ENCODE results near the gene GALNT16. TPM values are rescaled to one million over a fixed set of nuclear protein-coding genes. Genes with fewer than 3 reads are reported as not detected.

Gene GALNT16
- total RNA-seq, 4 donors from 2014 or later = 5.8 to 18.4 (median 10.5) TPM

DNA sequence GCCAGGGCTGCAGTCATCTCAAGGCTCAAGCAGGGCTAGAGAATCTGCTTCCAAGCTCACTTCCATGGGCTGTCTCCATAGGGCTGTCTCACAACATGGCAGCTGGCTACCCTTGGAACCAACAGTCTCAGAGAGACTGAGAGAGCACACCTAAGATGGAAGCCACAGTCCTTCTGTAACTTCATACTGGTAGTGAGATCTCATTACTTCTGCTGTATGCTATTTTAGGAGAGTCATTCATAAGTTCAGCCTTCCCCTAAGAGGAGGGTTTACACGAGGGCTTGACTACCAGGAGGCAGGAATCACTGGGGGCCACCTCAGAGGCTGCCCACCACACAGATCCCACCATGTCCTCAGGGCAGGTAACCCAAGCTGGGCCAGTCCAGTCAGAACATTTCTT lies 108.4 kb downstream of the GALNT16 start:
- intact Hi-C loops (cut with DNase I) = no loop called here
- WGBS = 92% methylated on average over 1 of the region's 1 CpG

DNA sequence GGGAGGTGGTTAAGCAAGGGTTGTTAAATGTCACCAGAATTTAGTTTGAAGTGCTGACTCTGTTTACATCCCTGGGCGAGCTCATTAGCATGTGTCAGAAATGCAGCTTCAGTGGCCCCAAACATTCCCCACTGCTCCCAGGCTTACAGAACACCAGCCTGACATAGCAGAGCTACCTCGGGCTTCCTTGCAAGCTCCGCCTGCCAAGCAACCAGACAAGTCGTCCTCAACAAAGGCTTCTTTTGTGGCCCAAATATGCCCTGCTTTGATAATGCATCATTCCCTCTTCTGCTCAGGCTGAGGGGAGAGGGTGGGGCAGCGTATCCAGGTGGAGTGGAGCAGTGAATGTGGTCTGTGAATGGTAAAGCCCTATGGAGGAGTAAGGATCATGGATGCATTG lies 110.1 kb downstream of the GALNT16 start:
- Histone ChIP-seq H3K27me3 (no peaks in the 10 kb centered on the region), H3K4me1 (no peaks in the 10 kb centered on the region), H3K36me3 (peaks cover 0 to 13% (median 5%) of the 10 kb centered on the region in 4 donors), H3K9me3 (no peaks in the 10 kb centered on the region), H3K4me3 (no peak overlapping the region), H3K27ac (replicated peaks in 1 of 4) (no peak overlapping the region)
- TF ChIP-seq EP300 (IDR thresholded peaks at IDR 0.05) (no peak), POLR2AphosphoS5 (IDR thresholded peaks at IDR 0.05) (no peak), POLR2A (IDR thresholded peaks at IDR 0.05; ENCODE audit: low read depth) (no peak)
- TF ChIP-seq, protein P1, sequence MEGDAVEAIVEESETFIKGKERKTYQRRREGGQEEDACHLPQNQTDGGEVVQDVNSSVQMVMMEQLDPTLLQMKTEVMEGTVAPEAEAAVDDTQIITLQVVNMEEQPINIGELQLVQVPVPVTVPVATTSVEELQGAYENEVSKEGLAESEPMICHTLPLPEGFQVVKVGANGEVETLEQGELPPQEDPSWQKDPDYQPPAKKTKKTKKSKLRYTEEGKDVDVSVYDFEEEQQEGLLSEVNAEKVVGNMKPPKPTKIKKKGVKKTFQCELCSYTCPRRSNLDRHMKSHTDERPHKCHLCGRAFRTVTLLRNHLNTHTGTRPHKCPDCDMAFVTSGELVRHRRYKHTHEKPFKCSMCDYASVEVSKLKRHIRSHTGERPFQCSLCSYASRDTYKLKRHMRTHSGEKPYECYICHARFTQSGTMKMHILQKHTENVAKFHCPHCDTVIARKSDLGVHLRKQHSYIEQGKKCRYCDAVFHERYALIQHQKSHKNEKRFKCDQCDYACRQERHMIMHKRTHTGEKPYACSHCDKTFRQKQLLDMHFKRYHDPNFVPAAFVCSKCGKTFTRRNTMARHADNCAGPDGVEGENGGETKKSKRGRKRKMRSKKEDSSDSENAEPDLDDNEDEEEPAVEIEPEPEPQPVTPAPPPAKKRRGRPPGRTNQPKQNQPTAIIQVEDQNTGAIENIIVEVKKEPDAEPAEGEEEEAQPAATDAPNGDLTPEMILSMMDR (IDR thresholded peaks at IDR 0.05) = no peak
- no peak for DNase-seq (ENCODE audit: extremely low spot score)
- WGBS = 63% methylated on average over 5 of the region's 5 CpGs
- intact Hi-C loops (cut with DNase I) = no loop called here

More for the DNA sequence above, 108.4 kb downstream of the GALNT16 start:
- H3K27me3 ChIP-seq = no peaks in the 10 kb centered on the region
- no peak overlapping the region for H3K27ac ChIP-seq (replicated peaks in 1 of 4)
- no peak for DNase-seq (ENCODE audit: extremely low spot score)
- TF ChIP-seq POLR2A (IDR thresholded peaks at IDR 0.05; ENCODE audit: low read depth) = no peak
- TF ChIP-seq POLR2AphosphoS5 (IDR thresholded peaks at IDR 0.05) = no peak
- TF ChIP-seq EP300 (IDR thresholded peaks at IDR 0.05) = no peak
- TF ChIP-seq, protein P1 (IDR thresholded peaks at IDR 0.05) = no peak
- no peaks in the 10 kb centered on the region for H3K9me3 ChIP-seq
- H3K36me3 ChIP-seq = peaks cover 0 to 9% (median 0%) of the 10 kb centered on the region in 4 donors
- H3K4me3 ChIP-seq = no peak overlapping the region
- peaks cover 0 to 4% (median 0%) of the 10 kb centered on the region in 4 donors for H3K4me1 ChIP-seq

DNA sequence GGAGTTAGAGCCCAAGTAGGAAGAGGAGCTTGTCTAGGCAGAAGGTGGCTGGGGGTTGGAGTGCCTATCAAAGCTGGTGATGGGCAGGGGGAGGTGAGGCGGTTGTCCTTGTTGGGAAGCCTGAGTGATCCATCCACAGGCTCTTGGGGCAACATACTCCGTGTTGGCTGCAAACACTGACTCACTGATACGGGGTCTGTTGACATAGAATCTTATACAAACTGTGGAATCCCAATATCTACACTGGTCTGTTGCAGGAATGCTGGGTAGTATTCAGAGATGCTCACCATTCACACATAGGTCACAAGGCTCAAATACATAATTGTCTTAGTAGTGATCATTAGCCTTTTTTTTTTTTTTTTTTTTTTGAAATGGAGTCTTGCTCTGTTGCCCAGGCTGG lies 112.2 kb downstream of the GALNT16 start:
- H3K36me3 ChIP-seq = peaks cover 12 to 34% (median 24%) of the 10 kb centered on the region in 4 donors
- DNase-seq (ENCODE audit: extremely low spot score) = no peak
- no peaks in the 10 kb centered on the region for H3K9me3 ChIP-seq
- 69% methylated on average over 3 of the region's 3 CpGs for WGBS
- intact Hi-C loops (cut with DNase I) = no loop called here
- no peak overlapping the region for H3K4me3 ChIP-seq
- H3K4me1 ChIP-seq = no peaks in the 10 kb centered on the region
- H3K27me3 ChIP-seq = no peaks in the 10 kb centered on the region
- H3K27ac ChIP-seq (replicated peaks in 1 of 4) = no peak overlapping the region
- no peak for TF ChIP-seq POLR2AphosphoS5 (IDR thresholded peaks at IDR 0.05)
- TF ChIP-seq, protein P1 (IDR thresholded peaks at IDR 0.05) = no peak
- TF ChIP-seq EP300 (IDR thresholded peaks at IDR 0.05) = no peak
- TF ChIP-seq POLR2A (IDR thresholded peaks at IDR 0.05; ENCODE audit: low read depth) = no peak

DNA sequence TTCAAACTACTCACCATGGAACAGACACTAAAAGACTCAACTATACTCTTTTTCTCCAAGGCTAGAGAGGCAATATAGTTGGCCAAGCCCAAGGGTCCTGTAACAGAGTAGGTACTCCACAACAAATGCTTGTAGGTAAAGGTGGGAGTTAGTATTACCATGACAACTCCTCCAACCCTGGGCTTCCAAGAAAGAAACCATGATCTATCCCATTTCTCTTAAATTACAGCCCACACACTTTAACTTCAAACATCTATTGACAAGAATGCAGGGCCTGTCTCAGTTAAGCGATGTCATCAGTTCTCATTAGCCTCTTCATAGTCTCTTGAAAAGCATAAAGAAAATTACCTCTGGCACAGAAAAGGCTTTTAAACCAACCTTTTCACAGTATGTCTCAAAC lies 113.1 kb downstream of the GALNT16 start:
- H3K4me3 ChIP-seq = no peak overlapping the region
- H3K9me3 ChIP-seq = no peaks in the 10 kb centered on the region
- peaks cover 12 to 37% (median 24%) of the 10 kb centered on the region in 4 donors for H3K36me3 ChIP-seq
- H3K27me3 ChIP-seq = no peaks in the 10 kb centered on the region
- no peak overlapping the region for H3K27ac ChIP-seq (replicated peaks in 1 of 4)
- DNase-seq (ENCODE audit: extremely low spot score) = no peak
- intact Hi-C loops (cut with DNase I) = no loop called here
- WGBS = 100% methylated on average over 1 of the region's 1 CpG
- no peaks in the 10 kb centered on the region for H3K4me1 ChIP-seq
- TF ChIP-seq, protein P1 (IDR thresholded peaks at IDR 0.05) = no peak
- TF ChIP-seq EP300 (IDR thresholded peaks at IDR 0.05) (no peak), POLR2AphosphoS5 (IDR thresholded peaks at IDR 0.05) (no peak), POLR2A (IDR thresholded peaks at IDR 0.05; ENCODE audit: low read depth) (no peak)

DNA sequence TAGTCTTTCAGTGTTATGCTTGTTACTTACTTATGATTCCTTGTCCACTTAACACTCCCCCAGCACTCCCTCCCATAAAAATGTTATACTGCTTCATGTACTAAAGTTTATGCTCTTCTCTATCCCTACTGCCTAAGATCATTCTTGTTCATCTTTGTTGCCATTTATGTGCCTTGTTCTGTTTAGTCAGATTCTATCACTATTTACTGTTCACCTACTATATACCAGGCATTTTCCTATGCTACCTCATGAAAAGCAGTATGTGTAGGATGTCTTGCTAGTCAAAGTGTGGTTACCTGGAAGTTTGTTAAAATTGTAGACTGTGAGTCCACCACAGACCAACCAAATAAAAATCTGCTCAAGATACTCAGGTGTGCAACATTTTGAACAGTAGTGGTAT lies 114.3 kb downstream of the GALNT16 start:
- intact Hi-C loops (cut with DNase I) = no loop called here
- TF ChIP-seq POLR2AphosphoS5 (IDR thresholded peaks at IDR 0.05) (no peak), EP300 (IDR thresholded peaks at IDR 0.05) (no peak), POLR2A (IDR thresholded peaks at IDR 0.05; ENCODE audit: low read depth) (no peak)
- TF ChIP-seq, protein P1 (IDR thresholded peaks at IDR 0.05) = no peak
- no peak overlapping the region for H3K4me3 ChIP-seq
- no peak overlapping the region for H3K27ac ChIP-seq (replicated peaks in 1 of 4)
- no peaks in the 10 kb centered on the region for H3K27me3 ChIP-seq
- H3K36me3 ChIP-seq = peaks cover 12 to 45% (median 26%) of the 10 kb centered on the region in 4 donors
- no peaks in the 10 kb centered on the region for H3K9me3 ChIP-seq
- no peaks in the 10 kb centered on the region for H3K4me1 ChIP-seq
- DNase-seq (ENCODE audit: extremely low spot score) = no peak

Measured in esophagus muscularis mucosa (tissue), 4 donors.